Ecto neural progenitor cell (in vitro differentiated cells): Measurements from ENCODE around the gene GARIN5B.

Experiments used
- DNase-seq: peaks from one replicate; pipeline ENCODE4 v3.0.0-alpha.2; 2018; ENCODE audit warnings: low spot score

The GARIN5B gene

GRCh38 chr19:55389386-55390317, 26.6 kb upstream of the GARIN5B start:
- DNase-seq: no peak

GRCh38 chr19:55387736-55388497, 24.9 kb upstream of the GARIN5B start:
- DNase-seq: no peak

- no peak for DNase-seq
Observed at GRCh38 chr19:55386493-55386971, 23.5 kb upstream of the GARIN5B start.

GRCh38 chr19:55385724-55386492, 22.8 kb upstream of the GARIN5B start, which contains the start of gene RPL28:
Gene RPL28 (plus strand): TSS chr19:55385932. CDS start chr19:55386358, 426 bp downstream.
- DNase-seq: peak; percentile 99

GRCh38 chr19:55384920-55385723, 22.1 kb upstream of the GARIN5B start:
- DNase-seq: peak; percentile 97

- peak; percentile 77 for DNase-seq
Observed at GRCh38 chr19:55384131-55384919, 21.3 kb upstream of the GARIN5B start, which contains the start of gene TMEM238. Gene TMEM238 (minus strand): TSS chr19:55384292. CDS start chr19:55384259, 33 bp downstream.

GRCh38 chr19:55383279-55384130, 20.4 kb upstream of the GARIN5B start:
- peak; percentile 67 for DNase-seq

- no peak for DNase-seq
Observed at GRCh38 chr19:55382522-55383054, 19.5 kb upstream of the GARIN5B start.

- no peak for DNase-seq
Observed at GRCh38 chr19:55382013-55382412, 19.0 kb upstream of the GARIN5B start.

GRCh38 chr19:55379174-55379573, 16.1 kb upstream of the GARIN5B start:
- DNase-seq: no peak

- DNase-seq: peak; percentile 69
Observed at GRCh38 chr19:55377356-55378131, 14.5 kb upstream of the GARIN5B start.

- DNase-seq: peak; percentile 74
Observed at GRCh38 chr19:55376241-55376933, 13.3 kb upstream of the GARIN5B start, which contains the start of gene TMEM190. Gene TMEM190 (plus strand): TSS chr19:55376826. CDS start chr19:55376854, 28 bp downstream.

GRCh38 chr19:55373993-55374757, 11.1 kb upstream of the GARIN5B start:
- no peak for DNase-seq

- no peak for DNase-seq
Observed at GRCh38 chr19:55373306-55373992, 10.4 kb upstream of the GARIN5B start.

GRCh38 chr19:55372316-55373081, 9.4 kb upstream of the GARIN5B start:
- DNase-seq: no peak
